BJ (cell line): ENCODE results near the gene TEDC2. TPM values are rescaled to one million over a fixed set of nuclear protein-coding genes. Genes with fewer than 3 reads are reported as not detected.

Source experiments
- CTCF ChIA-PET: fragments of 350-600 bp; formaldehyde crosslinking; extraction: SDS; loops from one replicate; lab custom pipeline; 2021; ENCODE audit warnings: antibody characterized with exemption, inconsistent platforms; lab: Yijun Ruan, JAX
- POLR2A ChIA-PET: fragments of 300-600 bp; sonication (Branson Sonifier 250); formaldehyde crosslinking; extraction: SDS; loops from one replicate; lab custom pipeline; 2021; ENCODE audit warnings: antibody characterized with exemption; lab: Charles Lee
- DNase-seq: peaks from one replicate; pipeline ENCODE4 v3.0.0-alpha.2; 2011; ENCODE audit warnings: low read depth
- H3K27me3 ChIP-seq: 2 replicates; pipeline ENCODE4 v1.6.0; 2011; ENCODE audit warnings: low read length; ENCODE audit not compliant: control insufficient read depth, insufficient read depth
- H3K36me3 ChIP-seq: 2 replicates; pipeline ENCODE4 v1.5.1; 2011; ENCODE audit warnings: low read length; ENCODE audit not compliant: control insufficient read depth, insufficient read depth
- H3K4me3 ChIP-seq: 2 replicates; pipeline ENCODE4 v1.5.1; 2011; ENCODE audit warnings: low read depth, mild to moderate bottlenecking, control low read depth, low read length
- CTCF ChIP-seq: IDR thresholded peaks from 2 replicates; pipeline ENCODE4 v1.5.1; 2011; ENCODE audit warnings: low read depth, mild to moderate bottlenecking, control low read depth, inconsistent platforms, low read length, moderate library complexity; ENCODE audit not compliant: insufficient read depth
- polyA plus RNA-seq: library from polyadenylated mRNA; depleted of rRNA; stranded (reverse); fragments of >200 nt; gene quantifications from 2 replicates; pipeline ENCODE4 v1.2.3, GENCODE V29; 2011

The TEDC2 gene
- polyA plus RNA-seq, 1 experiment, result 3.7 TPM

- Histone ChIP-seq H3K27me3 (peaks cover 2% of the 10 kb centered on the region; the same call in 1 of the 2 replicates), H3K4me3 (no peak overlapping the region), H3K36me3 (no peaks in the 10 kb centered on the region)
- no peak for DNase-seq
- no peak for TF ChIP-seq CTCF
- ChIA-PET CTCF (interaction anchor here (0.7 to 2.3 kb wide), 7 partner anchors 11 to 84 kb away, joined by 3 to 25 read pairs (median 4); partner anchors contain the start of gene ABCA3), POLR2A (no interaction called here)
Measured at GRCh38 chr16:2424061-2425007, 35.6 kb upstream of the TEDC2 start.

GRCh38 chr16:2425008-2425518 is 34.8 kb upstream of the TEDC2 start:
- Histone ChIP-seq H3K27me3 (peaks cover 2% of the 10 kb centered on the region; the same call in 1 of the 2 replicates), H3K4me3 (no peak overlapping the region), H3K36me3 (no peaks in the 10 kb centered on the region)
- ChIA-PET CTCF (interaction anchor here (1.0 kb wide), 1 partner anchor 85 kb away, joined by 4 read pairs; the partner anchor contains the start of gene ABCA3), POLR2A (no interaction called here)
- no peak for DNase-seq
- no peak for TF ChIP-seq CTCF

DNA sequence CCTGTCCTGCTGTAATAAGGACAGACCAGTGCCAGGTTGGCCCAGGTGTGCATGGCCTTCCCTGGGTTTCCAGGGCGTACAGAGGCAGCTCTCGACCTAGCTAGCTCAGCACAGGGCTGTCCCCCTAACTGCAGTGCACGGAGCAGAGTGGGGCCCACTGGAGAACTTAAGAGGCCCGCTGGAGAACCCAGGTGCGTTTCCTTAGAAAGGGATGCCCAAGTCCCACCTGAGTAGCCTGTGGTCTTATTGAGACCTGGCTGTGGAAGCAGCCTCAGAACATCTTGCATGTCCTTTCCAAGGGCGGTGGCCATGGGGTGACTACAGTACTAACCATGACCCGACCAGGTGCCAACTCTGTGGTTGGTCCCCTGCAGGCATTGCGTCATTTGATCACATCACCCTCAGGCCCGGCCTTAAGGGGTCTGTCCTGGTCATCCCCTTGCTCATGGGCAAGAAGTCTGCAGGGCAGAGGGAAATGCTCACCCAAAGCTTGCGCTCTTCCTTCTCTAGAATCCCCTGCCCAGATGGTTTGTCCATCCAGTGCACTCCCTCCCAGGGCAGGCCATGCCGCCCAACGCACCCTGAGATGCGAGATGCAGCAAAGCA is 34.0 kb upstream of the TEDC2 start:
- Histone ChIP-seq H3K4me3 (no peak overlapping the region), H3K36me3 (no peaks in the 10 kb centered on the region), H3K27me3 (peaks cover 1% of the 10 kb centered on the region; the same call in 1 of the 2 replicates)
- ChIA-PET POLR2A (no interaction called here), CTCF (interaction anchor here (1.0 kb wide), 1 partner anchor 86 kb away, joined by 4 read pairs; the partner anchor contains the start of gene ABCA3)
- no peak for TF ChIP-seq CTCF
- no peak for DNase-seq

DNA sequence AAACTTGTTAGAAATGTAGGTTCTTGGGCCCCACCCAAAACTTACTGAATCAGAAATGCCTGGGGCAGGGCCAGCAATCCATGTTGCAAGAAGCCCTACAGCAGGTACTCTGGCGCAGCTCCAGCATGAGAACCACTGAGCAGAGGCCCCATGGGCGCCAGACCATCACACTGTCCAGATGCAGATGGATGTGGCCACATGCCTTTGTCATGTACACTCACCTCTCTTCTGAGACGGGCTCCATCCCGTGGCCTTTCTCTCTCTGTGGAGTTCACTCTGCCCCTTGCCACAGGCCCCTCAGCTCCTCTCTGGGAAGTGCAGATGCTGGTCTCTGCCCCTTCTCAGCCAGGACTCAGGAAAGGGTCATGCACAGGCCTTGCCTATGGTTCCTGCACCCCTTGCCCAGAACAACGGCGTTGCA is 33.0 kb upstream of the TEDC2 start:
- no peak for TF ChIP-seq CTCF
- Histone ChIP-seq H3K4me3 (no peak overlapping the region), H3K36me3 (no peaks in the 10 kb centered on the region), H3K27me3 (no peaks in the 10 kb centered on the region)
- POLR2A ChIA-PET, result no interaction called here
- CTCF ChIA-PET, result interaction anchor here (1.2 to 2.2 kb wide), 3 partner anchors 11 to 87 kb away, joined by 3 to 14 read pairs (median 5); partner anchors contain the start of gene ABCA3
- DNase-seq, result no peak
